ENCODE data around the gene ZMYM2.

GRCh38 chr13:20132052-20132634 lies 173.6 kb downstream of the ZMYM2 start:
- TF ChIP-seq, protein P1, sequence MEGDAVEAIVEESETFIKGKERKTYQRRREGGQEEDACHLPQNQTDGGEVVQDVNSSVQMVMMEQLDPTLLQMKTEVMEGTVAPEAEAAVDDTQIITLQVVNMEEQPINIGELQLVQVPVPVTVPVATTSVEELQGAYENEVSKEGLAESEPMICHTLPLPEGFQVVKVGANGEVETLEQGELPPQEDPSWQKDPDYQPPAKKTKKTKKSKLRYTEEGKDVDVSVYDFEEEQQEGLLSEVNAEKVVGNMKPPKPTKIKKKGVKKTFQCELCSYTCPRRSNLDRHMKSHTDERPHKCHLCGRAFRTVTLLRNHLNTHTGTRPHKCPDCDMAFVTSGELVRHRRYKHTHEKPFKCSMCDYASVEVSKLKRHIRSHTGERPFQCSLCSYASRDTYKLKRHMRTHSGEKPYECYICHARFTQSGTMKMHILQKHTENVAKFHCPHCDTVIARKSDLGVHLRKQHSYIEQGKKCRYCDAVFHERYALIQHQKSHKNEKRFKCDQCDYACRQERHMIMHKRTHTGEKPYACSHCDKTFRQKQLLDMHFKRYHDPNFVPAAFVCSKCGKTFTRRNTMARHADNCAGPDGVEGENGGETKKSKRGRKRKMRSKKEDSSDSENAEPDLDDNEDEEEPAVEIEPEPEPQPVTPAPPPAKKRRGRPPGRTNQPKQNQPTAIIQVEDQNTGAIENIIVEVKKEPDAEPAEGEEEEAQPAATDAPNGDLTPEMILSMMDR (conservative IDR thresholded peaks at IDR 0.05): no peak
- no peak for TF ChIP-seq ZFX (IDR thresholded peaks at IDR 0.05)
